Cardiac fibroblast (primary cell): ENCODE data around the gene DPYSL5.
A peak's percentile ranks its signal among the peaks of the same experiment; 100 is the strongest.

Experiments
- DNase-seq, 2 donors: peaks; one replicate each; pipeline versions ENCODE4 v3.0.0 to v3.0.0-alpha.2; 2010; ENCODE audit warnings: low read depth in 2 of 2
- H3K4me3 ChIP-seq, 2 donors: replicated peaks in 1 of 2; 1 replicate in 1 of 2; 2 replicates in 1 of 2; pipeline ENCODE4 v1.5.1; 2011; ENCODE audit warnings: low read depth in 2 of 2, low read length in 2 of 2, mild to moderate bottlenecking in 2 of 2, moderate library complexity in 1 of 2
- CTCF ChIP-seq: IDR thresholded peaks from one replicate; pipeline ENCODE4 v1.5.1; 2011; ENCODE audit warnings: low read depth, mild to moderate bottlenecking, low read length, inconsistent platforms

DPYSL5 gene

GRCh38 chr2:26907416-26907815, 59.5 kb downstream of the DPYSL5 start:
- DNase-seq, result no peak
- no peak overlapping the region for H3K4me3 ChIP-seq
- no peak for TF ChIP-seq CTCF

- no peak for TF ChIP-seq CTCF
- no peak overlapping the region for H3K4me3 ChIP-seq
- DNase-seq, result no peak
These were observed 62.2 kb downstream of the DPYSL5 start for GRCh38 chr2:26910176-26910575.

- TF ChIP-seq CTCF, result no peak
- no peak for DNase-seq
- H3K4me3 ChIP-seq, result no peak overlapping the region
These were observed 64.3 kb downstream of the DPYSL5 start for GRCh38 chr2:26911911-26912861.

- DNase-seq, result peak; percentile 7 to 31
- no peak for TF ChIP-seq CTCF
These were observed 65.7 kb downstream of the DPYSL5 start for GRCh38 chr2:26913606-26913998.

GRCh38 chr2:26913999-26914658, 66.2 kb downstream of the DPYSL5 start:
- no peak for DNase-seq
- no peak overlapping the region for H3K4me3 ChIP-seq
- TF ChIP-seq CTCF, result no peak

More at GRCh38 chr2:26913606-26913998, 65.7 kb downstream of the DPYSL5 start:
- no peak overlapping the region for H3K4me3 ChIP-seq

GRCh38 chr2:26914659-26915310, 66.9 kb downstream of the DPYSL5 start:
- no peak overlapping the region for H3K4me3 ChIP-seq
- DNase-seq, result no peak
- no peak for TF ChIP-seq CTCF
